T-helper 1 cell treated with Interleukin-12 subunit alpha and Interleukin-12 subunit beta and Interleukin-4 antibody, amounts not matched to agents 30 ng/mL and 1 ng/mL, for 36 hours (primary cell): ENCODE results near the gene ITPK1. TPM values are rescaled to one million over a fixed set of nuclear protein-coding genes. Genes with fewer than 3 reads are reported as not detected.

ENCODE experiments used
- intact Hi-C: fragments of 100-400 bp; cut with micrococcal nuclease; formaldehyde crosslinking; loops from one replicate; pipeline ENCODE4 v1.15.1; 2024
- total RNA-seq: library from RNA; stranded (reverse); gene quantifications from 2 replicates; pipeline ENCODE4 v1.2.3, GENCODE V29; 2022

ITPK1 gene
- total RNA-seq, 1 donor from 2014 or later, result 68.4 TPM

GRCh38 chr14:92974541-92975345 lies 141.0 kb downstream of the ITPK1 start:
- intact Hi-C loops, result no loop called here

- intact Hi-C loops, result no loop called here
These were observed 141.8 kb downstream of the ITPK1 start for GRCh38 chr14:92973798-92974372.

- intact Hi-C loops, result no loop called here
These were observed 142.4 kb downstream of the ITPK1 start for GRCh38 chr14:92973261-92973797.

GRCh38 chr14:92971601-92972180 lies 144.0 kb downstream of the ITPK1 start:
- intact Hi-C loops, result no loop called here

- intact Hi-C loops, result no loop called here
These were observed 145.5 kb downstream of the ITPK1 start for GRCh38 chr14:92970271-92970670.

GRCh38 chr14:92969871-92970270 lies 145.9 kb downstream of the ITPK1 start:
- intact Hi-C loops, result no loop called here

- intact Hi-C loops, result no loop called here
These were observed 146.3 kb downstream of the ITPK1 start for GRCh38 chr14:92969430-92969829.

GRCh38 chr14:92968291-92969020 lies 147.3 kb downstream of the ITPK1 start:
- intact Hi-C loops, result no loop called here

- intact Hi-C loops, result no loop called here
These were observed 148.3 kb downstream of the ITPK1 start for GRCh38 chr14:92967346-92967926.

GRCh38 chr14:92965281-92965680 lies 150.4 kb downstream of the ITPK1 start:
- intact Hi-C loops, result no loop called here

GRCh38 chr14:92964124-92965109 lies 151.3 kb downstream of the ITPK1 start:
- intact Hi-C loops, result no loop called here

GRCh38 chr14:92963301-92964123 lies 152.2 kb downstream of the ITPK1 start:
- intact Hi-C loops, result no loop called here

GRCh38 chr14:92962831-92963095 lies 153.0 kb downstream of the ITPK1 start:
- intact Hi-C loops, result no loop called here

- intact Hi-C loops, result no loop called here
These were observed 153.5 kb downstream of the ITPK1 start for GRCh38 chr14:92962031-92962830.

GRCh38 chr14:92961567-92961855 lies 154.2 kb downstream of the ITPK1 start:
- intact Hi-C loops, result no loop called here

- intact Hi-C loops, result no loop called here
These were observed 154.8 kb downstream of the ITPK1 start for GRCh38 chr14:92960706-92961566.

- intact Hi-C loops, result no loop called here
These were observed 155.7 kb downstream of the ITPK1 start for GRCh38 chr14:92959761-92960680.
